Stomach (tissue), 4 donors: Measurements from ENCODE around the gene GALNT5.

Experiments
- CTCF ChIP-seq, 7 experiments: fragments of 450-650 bp in 4 of 7; fragments of 200-600 bp in 3 of 7; sonication (generic) in 3 of 7; IDR thresholded peaks; one replicate each; pipeline ENCODE4 v1.5.1; 2016 to 2019; ENCODE audit warnings: antibody characterized with exemption in 7 of 7, control low read depth in 2 of 7, mild to moderate bottlenecking in 1 of 7
- POLR2A ChIP-seq, 4 donors: fragments of 450-650 bp; IDR thresholded peaks; one replicate each; pipeline ENCODE4 v1.6.1; 2016; ENCODE audit warnings: antibody characterized with exemption in 4 of 4, control low read depth in 2 of 4, mild to moderate bottlenecking in 1 of 4, moderate library complexity in 1 of 4

GRCh38 chr2:157262248-157262647 is 4.7 kb downstream of the GALNT5 start:
- TF ChIP-seq POLR2A (IDR thresholded peaks at IDR 0.05), result no peak
- no peak for TF ChIP-seq CTCF (IDR thresholded peaks at IDR 0.05)
